HEK293T (cell line): ENCODE results near the gene TRIM61.
"Not testable (repeated sequence)": the region's sequence is repeated elsewhere in the genome, so short reads cannot be mapped to it uniquely, and the experiment has no call there.

Source experiments
- CTCF ChIA-PET: fragments of 350-600 bp; formaldehyde crosslinking; extraction: SDS; loops from one replicate; lab custom pipeline; 2021; ENCODE audit warnings: antibody characterized with exemption, inconsistent platforms; lab: Yijun Ruan, JAX
- POLR2A ChIA-PET: fragments of 350-600 bp; formaldehyde crosslinking; extraction: SDS; loops from one replicate; lab custom pipeline; 2020; ENCODE audit warnings: antibody characterized with exemption, inconsistent platforms; lab: Yijun Ruan, JAX
- DNase-seq: peaks from one replicate; pipeline ENCODE4 v3.0.0; 2012; ENCODE audit warnings: mixed read lengths; ENCODE audit errors: extremely low spot score
- ARNT ChIP-seq: fragments of 450-650 bp; IDR thresholded peaks from 2 replicates; pipeline ENCODE4 v1.6.1; 2017; ENCODE audit warnings: mild to moderate bottlenecking
- BHLHE40 ChIP-seq: fragments of 450-650 bp; IDR thresholded peaks from 2 replicates; pipeline ENCODE4 v1.6.1; 2016; ENCODE audit warnings: mild to moderate bottlenecking, moderate library complexity, borderline replicate concordance
- CTBP1 ChIP-seq: fragments of 450-650 bp; IDR thresholded peaks from 2 replicates; pipeline ENCODE4 v1.6.1; 2016; ENCODE audit warnings: borderline replicate concordance
- ELF4 ChIP-seq: fragments of 450-650 bp; IDR thresholded peaks from 2 replicates; pipeline ENCODE4 v1.6.1; 2017; ENCODE audit warnings: antibody characterized with exemption
- FOXA1 ChIP-seq: fragments of 450-650 bp; IDR thresholded peaks from 2 replicates; pipeline ENCODE4 v1.6.1; 2016; ENCODE audit warnings: mild to moderate bottlenecking
- FOXK2 ChIP-seq: fragments of 450-650 bp; IDR thresholded peaks from 2 replicates; pipeline ENCODE4 v1.6.1; 2016; ENCODE audit warnings: mild to moderate bottlenecking
- FOXM1 ChIP-seq: fragments of 450-650 bp; IDR thresholded peaks from 2 replicates; pipeline ENCODE4 v1.6.1; 2017; ENCODE audit warnings: mild to moderate bottlenecking, borderline replicate concordance
- HDGF ChIP-seq: fragments of 450-650 bp; IDR thresholded peaks from 2 replicates; pipeline ENCODE4 v1.6.1; 2017; ENCODE audit warnings: antibody characterized with exemption, borderline replicate concordance
- L3MBTL2 ChIP-seq: fragments of 450-650 bp; conservative IDR thresholded peaks from 2 replicates; pipeline ENCODE4 v1.6.1; 2016; ENCODE audit warnings: mild to moderate bottlenecking
- LEF1 ChIP-seq: fragments of 450-650 bp; IDR thresholded peaks from 2 replicates; pipeline ENCODE4 v1.6.1; 2017; ENCODE audit warnings: mild to moderate bottlenecking, borderline replicate concordance
- NFRKB ChIP-seq: fragments of 450-650 bp; IDR thresholded peaks from 2 replicates; pipeline ENCODE4 v1.6.1; 2016; ENCODE audit warnings: mild to moderate bottlenecking, moderate library complexity
- PKNOX1 ChIP-seq: fragments of 450-650 bp; IDR thresholded peaks from 2 replicates; pipeline ENCODE4 v1.6.1; 2016
- SP1 ChIP-seq: fragments of 450-650 bp; IDR thresholded peaks from 2 replicates; pipeline ENCODE4 v1.6.1; 2017
- SUZ12 ChIP-seq: fragments of 450-650 bp; IDR thresholded peaks from 2 replicates; pipeline ENCODE4 v1.6.1; 2016; ENCODE audit warnings: mild to moderate bottlenecking
- TARDBP ChIP-seq: fragments of 450-650 bp; IDR thresholded peaks from 2 replicates; pipeline ENCODE4 v1.6.1; 2016
- ZNF384 ChIP-seq: fragments of 450-650 bp; IDR thresholded peaks from 2 replicates; pipeline ENCODE4 v1.6.1; 2016

The TRIM61 gene

GRCh38 chr4:165010487-165010886, 33.0 kb upstream of the TRIM61 start:
- no peak for DNase-seq
- POLR2A ChIA-PET, result no interaction called here
- TF ChIP-seq SUZ12, result no peak
- no peak for TF ChIP-seq BHLHE40
- TF ChIP-seq ZNF384, result no peak
- TF ChIP-seq PKNOX1, result no peak; the same call in 1 of the 2 replicates
- TF ChIP-seq CTBP1, result no peak
- no peak for TF ChIP-seq FOXK2
- no peak for TF ChIP-seq SP1
- TF ChIP-seq NFRKB, result no peak
- no peak for TF ChIP-seq TARDBP
- TF ChIP-seq HDGF, result no peak
- no peak for TF ChIP-seq ARNT
- TF ChIP-seq LEF1, result no peak
- TF ChIP-seq FOXM1, result no peak
- CTCF ChIA-PET, result interaction anchor here (0.6 kb wide), 1 partner anchor 242 kb away, joined by 7 read pairs; no protein-coding TSS in a partner anchor

- ChIA-PET POLR2A (no interaction called here), CTCF (no interaction called here)
- DNase-seq, result no peak
- TF ChIP-seq HDGF, result no peak
- no peak for TF ChIP-seq ELF4
- no peak for TF ChIP-seq L3MBTL2
- no peak for TF ChIP-seq ARNT
- no peak for TF ChIP-seq FOXK2
- no peak for TF ChIP-seq LEF1
- TF ChIP-seq FOXA1, result no peak
- TF ChIP-seq TARDBP, result no peak
- no peak for TF ChIP-seq SUZ12
- no peak for TF ChIP-seq ZNF384
- no peak for TF ChIP-seq CTBP1
- no peak for TF ChIP-seq SP1
- no peak for TF ChIP-seq NFRKB
- no peak for TF ChIP-seq BHLHE40
- no peak for TF ChIP-seq FOXM1
- TF ChIP-seq PKNOX1, result no peak
Observed at GRCh38 chr4:165009493-165010227, 32.2 kb upstream of the TRIM61 start.

GRCh38 chr4:165006886-165007285, 29.4 kb upstream of the TRIM61 start:
- TF ChIP-seq FOXA1, result no peak
- TF ChIP-seq CTBP1, result no peak
- DNase-seq, result no peak
- POLR2A ChIA-PET, result no interaction called here
- CTCF ChIA-PET, result no interaction called here

GRCh38 chr4:165006456-165006855, 29.0 kb upstream of the TRIM61 start:
- POLR2A ChIA-PET, result no interaction called here
- no peak for TF ChIP-seq BHLHE40
- TF ChIP-seq PKNOX1, result no peak
- DNase-seq, result no peak
- CTCF ChIA-PET, result interaction anchor here (0.7 kb wide), 1 partner anchor 1521 kb away, joined by 3 read pairs; no protein-coding TSS in a partner anchor

- CTCF ChIA-PET, result no interaction called here
- POLR2A ChIA-PET, result no interaction called here
Observed at GRCh38 chr4:165005352-165005925, 28.0 kb upstream of the TRIM61 start.

GRCh38 chr4:165001957-165002356, 24.5 kb upstream of the TRIM61 start:
- DNase-seq, POLR2A ChIA-PET, CTCF ChIA-PET: not testable (repeated sequence)

More at GRCh38 chr4:165005352-165005925, 28.0 kb upstream of the TRIM61 start:
- DNase-seq, result no peak
- TF ChIP-seq ARNT (no peak), LEF1 (no peak)

- CTCF ChIA-PET, result interaction anchor here (0.7 kb wide), 1 partner anchor 18 kb away, joined by 3 read pairs; no protein-coding TSS in a partner anchor
- DNase-seq, POLR2A ChIA-PET: not testable (repeated sequence)
Observed at GRCh38 chr4:164998526-164999080, 21.1 kb upstream of the TRIM61 start.
